Mesenchymal stem cell (in vitro differentiated cells and primary cell): ENCODE results near the gene SMC4. TPM values are rescaled to one million over a fixed set of nuclear protein-coding genes. Genes with fewer than 3 reads are reported as not detected.
"Not testable (repeated sequence)": the region's sequence is repeated elsewhere in the genome, so short reads cannot be mapped to it uniquely, and the experiment has no call there.

Experiments
- DNase-seq: peaks from one replicate; pipeline ENCODE4 v3.0.0-alpha.2; 2013
- H2AFZ ChIP-seq: one replicate; pipeline ENCODE4 v1.6.1; 2013; ENCODE audit warnings: low read depth, mild to moderate bottlenecking, control low read depth, inconsistent platforms, low read length, moderate library complexity
- H2AK5ac ChIP-seq: 2 replicates; pipeline ENCODE4 v1.6.1; 2013; ENCODE audit warnings: low read length, moderate library complexity, mild to moderate bottlenecking, inconsistent platforms; ENCODE audit not compliant: severe bottlenecking
- H2BK120ac ChIP-seq: one replicate; pipeline ENCODE4 v1.6.1; 2013; ENCODE audit warnings: low read depth, mild to moderate bottlenecking, inconsistent platforms, low read length, moderate library complexity
- H2BK12ac ChIP-seq, 2 experiments: one replicate each; pipeline ENCODE4 v1.6.1; 2013; ENCODE audit warnings: inconsistent platforms in 2 of 2, low read length in 2 of 2, mild to moderate bottlenecking in 2 of 2, moderate library complexity in 2 of 2, control low read depth in 1 of 2
- H2BK15ac ChIP-seq: one replicate; pipeline ENCODE4 v1.6.1; 2013; ENCODE audit warnings: mild to moderate bottlenecking, low read depth, inconsistent platforms; ENCODE audit not compliant: poor library complexity, severe bottlenecking
- H2BK5ac ChIP-seq: 2 replicates; pipeline ENCODE4 v1.6.1; 2013; ENCODE audit warnings: low read depth, mild to moderate bottlenecking, low read length, control low read depth, inconsistent platforms; ENCODE audit not compliant: poor library complexity, severe bottlenecking
- H3K14ac ChIP-seq, 2 experiments: one replicate each; pipeline ENCODE4 v1.6.1; 2013; ENCODE audit warnings: inconsistent platforms in 2 of 2, low read length in 2 of 2, control low read depth in 1 of 2, mild to moderate bottlenecking in 1 of 2, moderate library complexity in 1 of 2
- H3K18ac ChIP-seq, 2 experiments: one replicate each; pipeline ENCODE4 v1.6.1; 2013; ENCODE audit warnings: inconsistent platforms in 2 of 2, low read length in 2 of 2, control low read depth in 1 of 2, low read depth in 1 of 2, mild to moderate bottlenecking in 1 of 2
- H3K23ac ChIP-seq, 2 experiments: one replicate each; pipeline ENCODE4 v1.6.1; 2013; ENCODE audit warnings: inconsistent platforms in 2 of 2, low read length in 2 of 2, mild to moderate bottlenecking in 2 of 2, moderate library complexity in 2 of 2, control low read depth in 1 of 2
- H3K27ac ChIP-seq: 2 replicates; pipeline ENCODE4 v1.5.1; 2013; ENCODE audit warnings: mild to moderate bottlenecking, moderate library complexity, low read length, control low read depth, inconsistent platforms; ENCODE audit not compliant: poor library complexity, severe bottlenecking
- H3K27me3 ChIP-seq, 2 experiments: 2 replicates each; pipeline versions ENCODE4 v1.6.1 to v1.7.0; 2013; ENCODE audit warnings: low read length in 2 of 2, mild to moderate bottlenecking in 2 of 2, moderate library complexity in 2 of 2, control low read depth in 1 of 2, inconsistent platforms in 1 of 2; ENCODE audit not compliant: control insufficient read depth in 1 of 2, insufficient read depth in 1 of 2
- H3K36me3 ChIP-seq, 2 experiments: 2 replicates each; pipeline versions ENCODE4 v1.6.1 to v1.7.0; 2013; ENCODE audit warnings: low read length in 2 of 2, control low read depth in 1 of 2, inconsistent platforms in 1 of 2, low read depth in 1 of 2, mild to moderate bottlenecking in 1 of 2; ENCODE audit not compliant: insufficient read depth in 2 of 2, control insufficient read depth in 1 of 2
- H3K4ac ChIP-seq, 2 experiments: one replicate each; pipeline ENCODE4 v1.6.1; 2013; ENCODE audit warnings: inconsistent platforms in 2 of 2, low read length in 2 of 2, mild to moderate bottlenecking in 2 of 2, moderate library complexity in 2 of 2, control low read depth in 1 of 2, low read depth in 1 of 2
- H3K4me1 ChIP-seq: 2 replicates; pipeline ENCODE4 v1.6.1; 2013; ENCODE audit warnings: low read depth, low read length, control low read depth; ENCODE audit not compliant: control insufficient read depth, insufficient read depth
- H3K4me2 ChIP-seq: 2 replicates; pipeline ENCODE4 v1.6.1; 2013; ENCODE audit warnings: low read length, mild to moderate bottlenecking, inconsistent platforms; ENCODE audit not compliant: poor library complexity, severe bottlenecking
- H3K4me3 ChIP-seq, 2 experiments: 2 replicates each; pipeline versions ENCODE4 v1.5.1 to v1.7.0; 2013; ENCODE audit warnings: low read length in 2 of 2, mild to moderate bottlenecking in 2 of 2, control low read depth in 1 of 2, low read depth in 1 of 2; ENCODE audit not compliant: insufficient read depth in 1 of 2
- H3K79me1 ChIP-seq: replicated peaks from 2 replicates; pipeline ENCODE4 v1.6.1; 2013; ENCODE audit warnings: mild to moderate bottlenecking, control low read depth, low read length, inconsistent platforms; ENCODE audit not compliant: poor library complexity, severe bottlenecking
- H3K9ac ChIP-seq: 2 replicates; pipeline ENCODE4 v1.7.0; 2013; ENCODE audit warnings: mild to moderate bottlenecking, low read length, moderate library complexity
- H3K9me3 ChIP-seq: 2 replicates; pipeline ENCODE4 v1.7.0; 2013; ENCODE audit warnings: mild to moderate bottlenecking, low read length; ENCODE audit not compliant: control insufficient read depth
- H4K8ac ChIP-seq: one replicate; pipeline ENCODE4 v1.6.1; 2013; ENCODE audit warnings: inconsistent platforms, mild to moderate bottlenecking, low read length, moderate library complexity
- H4K91ac ChIP-seq: one replicate; pipeline ENCODE4 v1.6.1; 2013; ENCODE audit warnings: mild to moderate bottlenecking, low read length, inconsistent platforms
- WGBS: methylation state at CpG from one replicate; pipeline ENCODE4 v1.1.7; 2013; ENCODE audit warnings: mixed read lengths; 5-methylcytosine and 5-hydroxymethylcytosine counted together
- polyA plus RNA-seq, 2 experiments: library from polyadenylated mRNA; stranded (reverse); fragments of 200-250 nt; gene quantifications; one replicate each; pipeline ENCODE4 v1.2.3, GENCODE V29; 2013

The SMC4 gene
- 111 TPM for polyA plus RNA-seq (2013, experiment 1 of 2)
- 103 TPM for polyA plus RNA-seq (2013, experiment 2 of 2)

GRCh38 chr3:160399125-160400029 lies at the start of gene SMC4, which contains the start of gene IFT80:
Gene SMC4 (plus strand): TSS chr3:160399650. CDS start chr3:160400827, 1,177 bp downstream.
Gene IFT80 (minus strand): TSS chr3:160399225. CDS start chr3:160384600, 14,625 bp downstream.
- Histone ChIP-seq H3K9me3 (no peaks in the 10 kb centered on the region), H2BK5ac (peak within 1 kb of the TSS; percentile 92), H3K27ac (peak within 1 kb of the TSS; percentile 86), H3K79me1 (peaks cover 5% of the 10 kb centered on the region), H3K27me3 (no peaks in the 10 kb centered on the region), H3K23ac (peak within 1 kb of the TSS; percentile 79 to 96), H3K4me2 (peak within 1 kb of the TSS; percentile 68), H4K91ac (peak within 1 kb of the TSS; percentile 96), H2BK120ac (peak within 1 kb of the TSS; percentile 97), H3K18ac (peak within 1 kb of the TSS; percentile 40 to 95), H2AFZ (no peak within 1 kb of the TSS), H3K14ac (peak within 1 kb of the TSS in 1 of 2 experiments; percentile 98), H3K4ac (peak within 1 kb of the TSS; percentile 87 to 97), H2BK15ac (peak within 1 kb of the TSS; percentile 83), H3K4me3 (peak within 1 kb of the TSS; percentile 91 to 95), H4K8ac (peak within 1 kb of the TSS; percentile 84), H3K4me1 (peaks cover 1% of the 10 kb centered on the region), H3K36me3 (peaks cover 0 to 3% of the 10 kb centered on the region in 2 experiments), H2AK5ac (no peak within 1 kb of the TSS), H3K9ac (peak within 1 kb of the TSS; percentile 96), H2BK12ac (peak within 1 kb of the TSS; percentile 63 to 94)
- DNase-seq: peak; percentile 97
- under 1% methylated on average over 63 of the region's 63 CpGs for WGBS

- Histone ChIP-seq H3K36me3 (peaks cover 3 to 76% of the 10 kb centered on the region in 2 experiments), H3K9me3 (no peaks in the 10 kb centered on the region), H3K14ac (no peak overlapping the region), H3K79me1 (peaks cover 1% of the 10 kb centered on the region), H3K4ac (no peak overlapping the region), H3K4me1 (no peaks in the 10 kb centered on the region), H2AFZ (no peak overlapping the region), H2BK12ac (no peak overlapping the region), H2BK15ac (no peak overlapping the region), H3K23ac (no peak overlapping the region), H3K18ac (no peak overlapping the region), H4K91ac (no peak overlapping the region), H4K8ac (no peak overlapping the region), H3K4me3 (no peak overlapping the region), H3K27me3 (no peaks in the 10 kb centered on the region), H2BK120ac (no peak overlapping the region), H2BK5ac (no peak overlapping the region), H3K4me2 (no peak overlapping the region), H3K9ac (no peak overlapping the region), H3K27ac (no peak overlapping the region), H2AK5ac (no peak overlapping the region)
- no CpG with 5 or more reads among the region's 4 CpGs for WGBS
- DNase-seq: no peak
These were observed 43.6 kb upstream of the SMC4 start for GRCh38 chr3:160355826-160356225.

- not testable (repeated sequence) for H2BK5ac ChIP-seq, H3K23ac ChIP-seq, H3K18ac ChIP-seq, H2AFZ ChIP-seq, H3K4me2 ChIP-seq, H3K4ac ChIP-seq, H4K91ac ChIP-seq, H3K14ac ChIP-seq, H4K8ac ChIP-seq, H3K4me1 ChIP-seq, DNase-seq, H2BK120ac ChIP-seq, H2BK12ac ChIP-seq, H3K27me3 ChIP-seq, H3K9me3 ChIP-seq, H2AK5ac ChIP-seq, H3K27ac ChIP-seq, H2BK15ac ChIP-seq, H3K79me1 ChIP-seq, H3K4me3 ChIP-seq, H3K9ac ChIP-seq
- peaks cover 0 to 56% of the 10 kb centered on the region in 2 experiments for H3K36me3 ChIP-seq
- 93% methylated on average over 1 of the region's 2 CpGs for WGBS
These were observed 36.6 kb upstream of the SMC4 start for GRCh38 chr3:160362896-160363295.

- peaks cover 0 to 62% of the 10 kb centered on the region in 2 experiments for H3K36me3 ChIP-seq
These were observed 33.5 kb upstream of the SMC4 start for GRCh38 chr3:160365869-160366522.

More at GRCh38 chr3:160365869-160366522, 33.5 kb upstream of the SMC4 start:
- no peak overlapping the region for H3K14ac ChIP-seq
- no peak overlapping the region for H2BK120ac ChIP-seq
- no peak overlapping the region for H3K4me3 ChIP-seq
- 100% methylated on average over 1 of the region's 1 CpG for WGBS
- H3K4me2 ChIP-seq: no peak overlapping the region
- no peak overlapping the region for H2BK12ac ChIP-seq
- no peak overlapping the region for H3K9ac ChIP-seq
- H2BK15ac ChIP-seq: no peak overlapping the region
- no peak overlapping the region for H3K23ac ChIP-seq
- H3K79me1 ChIP-seq: no peaks in the 10 kb centered on the region
- H2BK5ac ChIP-seq: no peak overlapping the region
- H3K27ac ChIP-seq: no peak overlapping the region
- H3K27me3 ChIP-seq: no peaks in the 10 kb centered on the region
- H4K91ac ChIP-seq: no peak overlapping the region
- no peak overlapping the region for H2AFZ ChIP-seq
- H3K4me1 ChIP-seq: no peaks in the 10 kb centered on the region
- no peak for DNase-seq
- no peaks in the 10 kb centered on the region for H3K9me3 ChIP-seq
- no peak overlapping the region for H3K4ac ChIP-seq
- H4K8ac ChIP-seq: no peak overlapping the region
- H2AK5ac ChIP-seq: no peak overlapping the region
- H3K18ac ChIP-seq: no peak overlapping the region
